Testis (tissue), 2 donors: Measurements from ENCODE around the gene FAM171A1.

ENCODE experiments used
- CTCF ChIP-seq, 3 experiments: fragments of 450-650 bp in 2 of 3; fragments of 200-600 bp in 1 of 3; sonication (generic) in 1 of 3; IDR thresholded peaks; one replicate each; pipeline ENCODE4 v1.5.1; 2016 to 2019; ENCODE audit warnings: antibody characterized with exemption in 3 of 3, mild to moderate bottlenecking in 2 of 3, moderate library complexity in 1 of 3
- POLR2A ChIP-seq: fragments of 450-650 bp; IDR thresholded peaks from one replicate; pipeline ENCODE4 v1.6.1; 2017; ENCODE audit warnings: antibody characterized with exemption, mild to moderate bottlenecking, moderate library complexity

GRCh38 chr10:15322356-15322755 lies 48.7 kb downstream of the FAM171A1 start:
- no peak for TF ChIP-seq CTCF (IDR thresholded peaks at IDR 0.05)
- no peak for TF ChIP-seq POLR2A
